ENCODE measurements around the gene FAM241A.
A peak's percentile ranks its signal among the peaks of the same experiment; 100 is the strongest.

Gene FAM241A

DNA sequence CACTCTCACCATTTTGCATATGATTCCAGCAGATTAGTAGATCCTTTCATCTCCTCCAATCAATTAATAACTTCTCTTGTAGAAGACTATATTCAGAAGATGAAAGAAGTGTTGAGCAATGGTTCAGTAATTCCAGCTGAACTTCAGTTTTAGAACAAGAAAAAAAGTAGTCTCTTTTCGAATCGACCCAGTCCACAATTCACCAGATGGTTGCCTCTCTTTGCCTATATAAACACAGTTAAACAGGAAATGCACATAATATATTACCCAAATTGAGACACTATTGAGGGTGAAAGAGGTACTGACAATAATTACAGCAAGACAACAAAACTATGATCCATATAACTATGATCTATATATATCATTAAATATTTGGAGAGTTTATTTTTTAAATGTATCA is 16.8 kb upstream of the FAM241A start:
- ChIA-PET POLR2A (no interaction called here), CTCF (interaction anchor here (1.7 to 2.1 kb wide), 2 partner anchors 29 to 30 kb away, joined by 4 to 5 read pairs; no protein-coding TSS in a partner anchor)
- TF ChIP-seq TARDBP (IDR thresholded peaks at IDR 0.05) (no peak), HDGF (IDR thresholded peaks at IDR 0.05; ENCODE audit: borderline replicate concordance) (no peak), NFRKB (IDR thresholded peaks at IDR 0.05) (no peak), FOXM1 (IDR thresholded peaks at IDR 0.05; ENCODE audit: borderline replicate concordance) (no peak)
- no peak for DNase-seq (ENCODE audit: extremely low spot score)

DNA sequence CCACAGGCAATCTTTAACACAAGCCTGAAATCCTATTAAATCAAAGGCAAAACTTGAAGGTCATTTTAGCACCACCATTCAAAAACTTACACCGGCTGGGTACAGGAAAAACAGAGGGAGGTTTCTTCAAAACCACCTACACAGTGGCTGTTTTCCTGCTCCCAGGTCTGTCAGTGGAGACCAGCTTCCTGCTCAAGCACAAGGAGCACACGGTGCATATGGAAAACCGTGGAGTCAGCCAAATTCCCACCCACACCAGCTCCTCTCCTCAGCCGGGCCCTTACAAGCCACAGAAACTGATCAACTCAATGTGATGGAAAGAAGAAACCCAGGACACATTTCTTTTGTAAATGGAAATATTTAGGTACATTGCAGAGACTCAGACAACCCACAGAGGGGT is 14.3 kb upstream of the FAM241A start:
- CTCF ChIA-PET = interaction anchor here (0.6 kb wide), 1 partner anchor 31 kb away, joined by 4 read pairs; no protein-coding TSS in a partner anchor
- no peak for TF ChIP-seq HDGF (IDR thresholded peaks at IDR 0.05; ENCODE audit: borderline replicate concordance)
- TF ChIP-seq SUZ12 (IDR thresholded peaks at IDR 0.05) = no peak
- no peak for TF ChIP-seq BHLHE40 (IDR thresholded peaks at IDR 0.05; ENCODE audit: borderline replicate concordance)
- no peak for TF ChIP-seq TARDBP (IDR thresholded peaks at IDR 0.05)
- TF ChIP-seq LEF1 (IDR thresholded peaks at IDR 0.05; ENCODE audit: borderline replicate concordance) = no peak
- POLR2A ChIA-PET = interaction anchor here (0.9 kb wide), 1 partner anchor 17 kb away, joined by 3 read pairs; no protein-coding TSS in a partner anchor
- DNase-seq (ENCODE audit: extremely low spot score) = peak; percentile 42

DNA sequence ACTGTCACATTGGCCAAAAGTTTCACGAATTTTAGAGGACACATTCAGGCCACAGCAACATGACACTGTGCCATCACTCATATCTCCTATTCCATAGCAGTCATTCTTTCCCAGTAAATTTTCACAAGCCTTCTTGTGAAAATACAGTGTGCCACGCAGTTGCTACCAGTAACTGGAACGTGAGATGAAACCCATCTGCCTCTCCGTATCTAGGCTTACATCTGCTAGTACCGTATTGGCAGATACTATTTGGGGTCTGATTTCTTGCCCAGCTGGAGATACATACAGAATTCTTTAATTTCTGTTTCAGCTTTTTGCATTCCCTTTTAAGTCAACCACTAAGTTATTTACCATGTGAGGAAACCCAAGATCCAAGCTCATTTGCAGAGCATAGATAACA is 8.7 kb upstream of the FAM241A start:
- no peak for DNase-seq (ENCODE audit: extremely low spot score)
- POLR2A ChIA-PET = no interaction called here
- TF ChIP-seq CTBP1 (IDR thresholded peaks at IDR 0.05; ENCODE audit: borderline replicate concordance) (no peak), BHLHE40 (IDR thresholded peaks at IDR 0.05; ENCODE audit: borderline replicate concordance) (no peak), ELF4 (IDR thresholded peaks at IDR 0.05) (no peak), FOXM1 (IDR thresholded peaks at IDR 0.05; ENCODE audit: borderline replicate concordance) (no peak), FOXK2 (IDR thresholded peaks at IDR 0.05) (no peak), LEF1 (IDR thresholded peaks at IDR 0.05; ENCODE audit: borderline replicate concordance) (no peak), NFRKB (IDR thresholded peaks at IDR 0.05) (no peak), ZNF384 (IDR thresholded peaks at IDR 0.05) (no peak), FOXA1 (IDR thresholded peaks at IDR 0.05) (no peak), SUZ12 (IDR thresholded peaks at IDR 0.05) (no peak), L3MBTL2 (conservative IDR thresholded peaks at IDR 0.05) (no peak), HDGF (IDR thresholded peaks at IDR 0.05; ENCODE audit: borderline replicate concordance) (no peak), ARNT (IDR thresholded peaks at IDR 0.05) (no peak), SP1 (IDR thresholded peaks at IDR 0.05) (no peak), TARDBP (IDR thresholded peaks at IDR 0.05) (no peak)
- TF ChIP-seq, protein P1, sequence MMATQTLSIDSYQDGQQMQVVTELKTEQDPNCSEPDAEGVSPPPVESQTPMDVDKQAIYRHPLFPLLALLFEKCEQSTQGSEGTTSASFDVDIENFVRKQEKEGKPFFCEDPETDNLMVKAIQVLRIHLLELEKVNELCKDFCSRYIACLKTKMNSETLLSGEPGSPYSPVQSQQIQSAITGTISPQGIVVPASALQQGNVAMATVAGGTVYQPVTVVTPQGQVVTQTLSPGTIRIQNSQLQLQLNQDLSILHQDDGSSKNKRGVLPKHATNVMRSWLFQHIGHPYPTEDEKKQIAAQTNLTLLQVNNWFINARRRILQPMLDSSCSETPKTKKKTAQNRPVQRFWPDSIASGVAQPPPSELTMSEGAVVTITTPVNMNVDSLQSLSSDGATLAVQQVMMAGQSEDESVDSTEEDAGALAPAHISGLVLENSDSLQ (IDR thresholded peaks at IDR 0.05) = no peak
- CTCF ChIA-PET = no interaction called here

DNA sequence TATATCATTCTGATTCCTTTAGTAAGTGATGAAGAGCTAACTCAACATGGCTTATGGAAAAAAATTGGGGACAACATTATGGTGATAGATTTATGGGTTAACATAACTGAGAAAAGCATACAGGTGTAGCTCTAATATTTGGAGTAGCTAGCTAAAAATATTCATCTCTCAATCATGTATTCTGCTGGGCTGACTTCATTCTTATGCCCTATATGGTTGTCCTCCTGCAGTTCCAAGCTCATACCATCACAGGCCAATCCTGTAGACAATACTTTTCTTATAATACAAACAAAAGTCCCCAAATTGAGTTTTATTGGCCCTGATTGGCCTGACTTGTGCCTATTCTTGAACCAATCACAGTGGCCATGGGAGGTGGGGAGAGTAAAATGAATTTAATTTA is 6.7 kb upstream of the FAM241A start:
- no peak for DNase-seq (ENCODE audit: extremely low spot score)
- POLR2A ChIA-PET = no interaction called here
- CTCF ChIA-PET = no interaction called here
- TF ChIP-seq LEF1 (IDR thresholded peaks at IDR 0.05; ENCODE audit: borderline replicate concordance) (no peak), CTBP1 (IDR thresholded peaks at IDR 0.05; ENCODE audit: borderline replicate concordance) (no peak), FOXK2 (IDR thresholded peaks at IDR 0.05) (no peak), ZNF384 (IDR thresholded peaks at IDR 0.05) (no peak), NFRKB (IDR thresholded peaks at IDR 0.05) (no peak), TARDBP (IDR thresholded peaks at IDR 0.05) (no peak), SP1 (IDR thresholded peaks at IDR 0.05) (no peak), ARNT (IDR thresholded peaks at IDR 0.05) (no peak), SUZ12 (IDR thresholded peaks at IDR 0.05) (no peak), FOXA1 (IDR thresholded peaks at IDR 0.05) (no peak), L3MBTL2 (conservative IDR thresholded peaks at IDR 0.05) (no peak)
- TF ChIP-seq, protein P1 (IDR thresholded peaks at IDR 0.05) = no peak

DNA sequence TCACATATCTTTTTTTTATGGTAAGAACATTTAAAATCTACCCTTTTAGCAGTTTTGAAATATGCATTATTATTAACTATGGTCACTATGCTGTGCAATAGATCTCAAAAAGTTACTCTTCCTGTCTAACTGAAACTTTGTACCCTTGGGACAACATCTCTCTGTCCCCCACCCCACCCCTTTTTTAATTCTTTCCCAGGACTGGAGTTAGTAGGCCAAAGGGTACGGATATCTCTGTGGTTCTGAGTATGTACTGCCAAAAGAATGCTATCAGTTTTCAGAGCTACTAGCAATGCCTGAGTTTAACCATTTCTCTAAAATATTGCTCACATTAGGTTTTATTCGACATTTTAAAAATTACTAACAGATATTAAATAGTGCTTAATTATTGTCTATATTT is 4.7 kb upstream of the FAM241A start:
- ChIA-PET POLR2A (no interaction called here), CTCF (interaction anchor here (0.7 kb wide), 1 partner anchor 459 kb away, joined by 3 read pairs; no protein-coding TSS in a partner anchor)
- no peak for TF ChIP-seq FOXM1 (IDR thresholded peaks at IDR 0.05; ENCODE audit: borderline replicate concordance)
- TF ChIP-seq, protein P1 (IDR thresholded peaks at IDR 0.05) = no peak
- TF ChIP-seq FOXK2 (IDR thresholded peaks at IDR 0.05) = no peak
- DNase-seq (ENCODE audit: extremely low spot score) = no peak

DNA sequence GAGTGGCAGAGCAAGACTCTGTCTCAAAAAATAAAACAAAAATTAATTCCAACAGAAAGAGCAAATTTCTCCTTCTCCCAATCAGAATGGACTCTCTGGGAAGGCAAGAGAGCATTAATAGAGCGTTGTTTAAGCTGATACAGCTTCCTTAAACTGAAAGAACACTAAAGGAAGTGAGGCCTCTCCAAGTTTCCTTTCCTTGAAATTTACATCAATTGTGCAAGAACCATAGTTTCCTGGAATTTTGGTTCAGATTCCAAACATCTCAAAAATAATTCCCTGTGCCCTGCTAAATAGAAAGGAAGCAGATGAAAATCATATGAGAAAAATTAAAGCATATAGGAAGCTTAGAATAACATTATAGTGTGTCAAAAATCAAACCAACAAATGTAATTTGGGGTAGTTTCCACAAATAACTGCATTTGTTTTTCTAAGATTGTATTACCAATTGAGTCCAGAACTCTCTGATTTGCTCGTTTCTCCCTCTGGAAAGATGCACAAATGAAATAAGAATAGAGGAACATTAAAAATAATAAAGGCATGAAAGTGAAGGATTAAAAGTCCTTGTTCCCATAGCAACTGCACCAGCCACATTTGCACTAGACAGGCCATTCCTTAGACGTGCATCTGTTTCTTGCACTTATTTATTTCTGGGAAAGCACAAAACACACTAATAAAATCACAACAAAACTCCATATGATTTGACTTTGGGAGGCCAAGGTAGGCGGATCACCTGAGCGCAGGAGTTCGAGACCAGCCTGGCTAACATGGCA is 3.7 kb upstream of the FAM241A start:
- DNase-seq (ENCODE audit: extremely low spot score) = no peak
- POLR2A ChIA-PET = no interaction called here
- TF ChIP-seq CTBP1 (IDR thresholded peaks at IDR 0.05; ENCODE audit: borderline replicate concordance) = no peak
- no peak for TF ChIP-seq FOXK2 (IDR thresholded peaks at IDR 0.05)
- TF ChIP-seq BHLHE40 (IDR thresholded peaks at IDR 0.05; ENCODE audit: borderline replicate concordance) = no peak
- no peak for TF ChIP-seq L3MBTL2 (conservative IDR thresholded peaks at IDR 0.05)
- TF ChIP-seq NFRKB (IDR thresholded peaks at IDR 0.05) = no peak
- CTCF ChIA-PET = no interaction called here

DNA sequence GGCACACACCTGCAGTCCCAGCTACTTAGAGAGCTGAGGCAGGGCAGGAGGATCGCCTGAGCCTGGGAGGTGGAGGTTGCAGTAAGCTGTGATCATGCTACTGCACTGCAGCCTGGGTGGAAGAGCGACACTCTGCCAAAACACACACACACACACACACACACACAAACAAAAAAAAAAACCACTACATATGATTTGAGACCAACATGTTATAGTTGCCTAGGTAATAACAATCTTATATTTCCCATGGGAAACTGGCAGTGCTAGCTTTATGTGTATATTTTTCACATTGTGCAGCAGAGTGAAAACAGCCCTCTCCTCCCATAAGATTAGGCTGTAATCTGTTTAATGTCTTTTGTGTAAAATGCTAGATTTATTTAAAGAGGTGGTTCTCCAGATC is 3.1 kb upstream of the FAM241A start:
- TF ChIP-seq ARNT (IDR thresholded peaks at IDR 0.05) = no peak
- TF ChIP-seq SP1 (IDR thresholded peaks at IDR 0.05) = no peak
- no peak for TF ChIP-seq FOXA1 (IDR thresholded peaks at IDR 0.05)
- no peak for TF ChIP-seq FOXM1 (IDR thresholded peaks at IDR 0.05; ENCODE audit: borderline replicate concordance)
- no peak for TF ChIP-seq HDGF (IDR thresholded peaks at IDR 0.05; ENCODE audit: borderline replicate concordance)
- TF ChIP-seq, protein P1 (IDR thresholded peaks at IDR 0.05) = no peak
- TF ChIP-seq TARDBP (IDR thresholded peaks at IDR 0.05) = no peak
- TF ChIP-seq FOXK2 (IDR thresholded peaks at IDR 0.05) = no peak
- no peak for TF ChIP-seq ELF4 (IDR thresholded peaks at IDR 0.05)
- TF ChIP-seq ZNF384 (IDR thresholded peaks at IDR 0.05) = no peak
- TF ChIP-seq BHLHE40 (IDR thresholded peaks at IDR 0.05; ENCODE audit: borderline replicate concordance) = no peak
- TF ChIP-seq CTBP1 (IDR thresholded peaks at IDR 0.05; ENCODE audit: borderline replicate concordance) = no peak
- no peak for TF ChIP-seq LEF1 (IDR thresholded peaks at IDR 0.05; ENCODE audit: borderline replicate concordance)
- TF ChIP-seq NFRKB (IDR thresholded peaks at IDR 0.05) = no peak
- no peak for TF ChIP-seq SUZ12 (IDR thresholded peaks at IDR 0.05)
- no peak for TF ChIP-seq L3MBTL2 (conservative IDR thresholded peaks at IDR 0.05)
- ChIA-PET POLR2A (no interaction called here), CTCF (no interaction called here)
- DNase-seq (ENCODE audit: extremely low spot score) = no peak
